Gastroesophageal sphincter (tissue), 3 donors: Measurements from ENCODE around the gene HS3ST1.

Experiments
- CTCF ChIP-seq, 4 experiments: fragments of 200-600 bp in 2 of 4; fragments of 450-650 bp in 2 of 4; sonication (generic) in 1 of 4; IDR thresholded peaks; one replicate each; pipeline ENCODE4 v1.5.1; 2017 to 2019; ENCODE audit warnings: antibody characterized with exemption in 4 of 4, mild to moderate bottlenecking in 2 of 4, moderate library complexity in 2 of 4
- EP300 ChIP-seq: sonication (generic); formaldehyde crosslinking; IDR thresholded peaks from one replicate; pipeline ENCODE4 v1.6.1; 2017; ENCODE audit warnings: antibody characterized with exemption, mild to moderate bottlenecking
- POLR2A ChIP-seq, 2 donors: fragments of 450-650 bp; IDR thresholded peaks; one replicate each; pipeline ENCODE4 v1.6.1; 2017; ENCODE audit warnings: antibody characterized with exemption in 2 of 2, mild to moderate bottlenecking in 2 of 2, moderate library complexity in 1 of 2
- POLR2AphosphoS5 ChIP-seq: sonication (generic); formaldehyde crosslinking; IDR thresholded peaks from one replicate; pipeline ENCODE4 v1.6.1; 2017; ENCODE audit warnings: antibody characterized with exemption

- no peak for TF ChIP-seq CTCF (IDR thresholded peaks at IDR 0.05)
- no peak for TF ChIP-seq EP300
- no peak for TF ChIP-seq POLR2A (IDR thresholded peaks at IDR 0.05)
- no peak for TF ChIP-seq POLR2AphosphoS5
Measured at GRCh38 chr4:11409632-11410031, 19.1 kb downstream of the HS3ST1 start.
